ENCODE measurements around the gene DCAF4. TPM values are rescaled to one million over a fixed set of nuclear protein-coding genes. Genes with fewer than 3 reads are reported as not detected.

DCAF4 gene
- polyA plus RNA-seq, 1 donor from 2014 or later, result 16.5 TPM

DNA sequence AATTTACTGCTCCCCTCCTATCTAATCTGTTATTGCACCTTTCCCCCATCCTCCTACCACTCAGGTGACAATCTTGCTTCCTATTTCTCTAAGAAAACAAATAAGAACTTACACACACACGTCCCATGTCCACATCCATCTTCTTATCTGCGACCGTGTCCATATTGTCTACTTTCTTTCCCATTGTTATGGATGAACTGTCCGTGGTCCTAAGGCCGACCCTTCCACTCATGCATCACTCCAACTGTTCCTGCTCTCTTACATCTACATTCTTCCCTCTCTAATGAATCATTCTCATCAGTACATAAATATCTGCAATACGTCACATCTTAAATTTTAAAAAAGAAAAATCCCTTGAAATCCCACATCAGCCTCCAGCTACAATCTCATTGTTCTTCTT lies 70.7 kb downstream of the DCAF4 start:
- TF ChIP-seq, protein P1, sequence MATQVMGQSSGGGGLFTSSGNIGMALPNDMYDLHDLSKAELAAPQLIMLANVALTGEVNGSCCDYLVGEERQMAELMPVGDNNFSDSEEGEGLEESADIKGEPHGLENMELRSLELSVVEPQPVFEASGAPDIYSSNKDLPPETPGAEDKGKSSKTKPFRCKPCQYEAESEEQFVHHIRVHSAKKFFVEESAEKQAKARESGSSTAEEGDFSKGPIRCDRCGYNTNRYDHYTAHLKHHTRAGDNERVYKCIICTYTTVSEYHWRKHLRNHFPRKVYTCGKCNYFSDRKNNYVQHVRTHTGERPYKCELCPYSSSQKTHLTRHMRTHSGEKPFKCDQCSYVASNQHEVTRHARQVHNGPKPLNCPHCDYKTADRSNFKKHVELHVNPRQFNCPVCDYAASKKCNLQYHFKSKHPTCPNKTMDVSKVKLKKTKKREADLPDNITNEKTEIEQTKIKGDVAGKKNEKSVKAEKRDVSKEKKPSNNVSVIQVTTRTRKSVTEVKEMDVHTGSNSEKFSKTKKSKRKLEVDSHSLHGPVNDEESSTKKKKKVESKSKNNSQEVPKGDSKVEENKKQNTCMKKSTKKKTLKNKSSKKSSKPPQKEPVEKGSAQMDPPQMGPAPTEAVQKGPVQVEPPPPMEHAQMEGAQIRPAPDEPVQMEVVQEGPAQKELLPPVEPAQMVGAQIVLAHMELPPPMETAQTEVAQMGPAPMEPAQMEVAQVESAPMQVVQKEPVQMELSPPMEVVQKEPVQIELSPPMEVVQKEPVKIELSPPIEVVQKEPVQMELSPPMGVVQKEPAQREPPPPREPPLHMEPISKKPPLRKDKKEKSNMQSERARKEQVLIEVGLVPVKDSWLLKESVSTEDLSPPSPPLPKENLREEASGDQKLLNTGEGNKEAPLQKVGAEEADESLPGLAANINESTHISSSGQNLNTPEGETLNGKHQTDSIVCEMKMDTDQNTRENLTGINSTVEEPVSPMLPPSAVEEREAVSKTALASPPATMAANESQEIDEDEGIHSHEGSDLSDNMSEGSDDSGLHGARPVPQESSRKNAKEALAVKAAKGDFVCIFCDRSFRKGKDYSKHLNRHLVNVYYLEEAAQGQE (IDR thresholded peaks at IDR 0.05; ENCODE audit: borderline replicate concordance), result no peak
- TF ChIP-seq POLR2AphosphoS5 (IDR thresholded peaks at IDR 0.05) (no peak), EZH2 (IDR thresholded peaks at IDR 0.05; ENCODE audit: borderline replicate concordance, insufficient read depth, low read length, poor library complexity, severe bottlenecking) (no peak), MXI1 (conservative IDR thresholded peaks at IDR 0.05; ENCODE audit: poor library complexity, severe bottlenecking) (no peak), CTCF (IDR thresholded peaks at IDR 0.05; ENCODE audit: poor library complexity, severe bottlenecking) (no peak), TAF1 (IDR thresholded peaks at IDR 0.05; ENCODE audit: low read depth) (no peak), SMC3 (conservative IDR thresholded peaks at IDR 0.05; ENCODE audit: poor library complexity) (no peak), EP300 (conservative IDR thresholded peaks at IDR 0.05; ENCODE audit: poor library complexity, severe bottlenecking) (no peak), RAD21 (conservative IDR thresholded peaks at IDR 0.05) (no peak)

GRCh38 chr14:72998252-72998903 lies 72.1 kb downstream of the DCAF4 start:
- no peaks in the 10 kb centered on the region for H3K27me3 ChIP-seq (ENCODE audit: insufficient read depth, low read depth, low read length)
- no peak overlapping the region for H2AFZ ChIP-seq (ENCODE audit: low read depth, low read length)
- H3K9me2 ChIP-seq (ENCODE audit: insufficient read depth, low read length), result no peaks in the 10 kb centered on the region
- peaks cover 10% of the 10 kb centered on the region for H3K36me3 ChIP-seq (ENCODE audit: insufficient read depth, low read length)
- no peak overlapping the region for H3K27ac ChIP-seq (ENCODE audit: low read length)
- no peaks in the 10 kb centered on the region for H3K79me2 ChIP-seq (replicated peaks; ENCODE audit: insufficient read depth, low read length)
- no peak overlapping the region for H3K4me2 ChIP-seq (ENCODE audit: low read length)
- no peak overlapping the region for H3K4me3 ChIP-seq (ENCODE audit: low read length)
- H4K20me1 ChIP-seq (ENCODE audit: insufficient read depth), result no peaks in the 10 kb centered on the region
- no peak overlapping the region for H3K9ac ChIP-seq (ENCODE audit: low read length)
- TF ChIP-seq MXI1 (conservative IDR thresholded peaks at IDR 0.05; ENCODE audit: poor library complexity, severe bottlenecking) (no peak), TAF1 (IDR thresholded peaks at IDR 0.05; ENCODE audit: low read depth) (no peak), EZH2 (IDR thresholded peaks at IDR 0.05; ENCODE audit: borderline replicate concordance, insufficient read depth, low read length, poor library complexity, severe bottlenecking) (no peak), POLR2AphosphoS5 (IDR thresholded peaks at IDR 0.05) (no peak), RAD21 (conservative IDR thresholded peaks at IDR 0.05) (no peak), EP300 (conservative IDR thresholded peaks at IDR 0.05; ENCODE audit: poor library complexity, severe bottlenecking) (no peak), SMC3 (conservative IDR thresholded peaks at IDR 0.05; ENCODE audit: poor library complexity) (no peak), CTCF (IDR thresholded peaks at IDR 0.05; ENCODE audit: poor library complexity, severe bottlenecking) (no peak)
- TF ChIP-seq, protein P1 (IDR thresholded peaks at IDR 0.05; ENCODE audit: borderline replicate concordance), result no peak
- H3K9me3 ChIP-seq (ENCODE audit: low read length), result no peaks in the 10 kb centered on the region
- no peaks in the 10 kb centered on the region for H3F3A ChIP-seq (ENCODE audit: insufficient read depth, low read length, poor library complexity, severe bottlenecking)

More for the DNA sequence above, 70.7 kb downstream of the DCAF4 start:
- Histone ChIP-seq H3K9ac (ENCODE audit: low read length) (no peak overlapping the region), H3K4me3 (ENCODE audit: low read length) (no peak overlapping the region), H3K4me2 (ENCODE audit: low read length) (no peak overlapping the region), H3K9me3 (ENCODE audit: low read length) (no peaks in the 10 kb centered on the region), H3K27me3 (ENCODE audit: insufficient read depth, low read depth, low read length) (no peaks in the 10 kb centered on the region), H3F3A (ENCODE audit: insufficient read depth, low read length, poor library complexity, severe bottlenecking) (no peaks in the 10 kb centered on the region), H3K79me2 (replicated peaks; ENCODE audit: insufficient read depth, low read length) (no peaks in the 10 kb centered on the region), H3K36me3 (ENCODE audit: insufficient read depth, low read length) (peaks cover 10% of the 10 kb centered on the region), H2AFZ (ENCODE audit: low read depth, low read length) (no peak overlapping the region), H3K9me2 (ENCODE audit: insufficient read depth, low read length) (no peaks in the 10 kb centered on the region), H3K27ac (ENCODE audit: low read length) (no peak overlapping the region), H4K20me1 (ENCODE audit: insufficient read depth) (no peaks in the 10 kb centered on the region)

All from neural cell (in vitro differentiated cells).